NCI-H128 (cell line): Measurements from ENCODE around the gene FOXE3.

ENCODE experiments used
- DNase-seq: peaks from one replicate; lab custom pipeline; 2025; ENCODE audit not compliant: unreplicated experiment; lab: John Stamatoyannopoulos, UW

The FOXE3 gene

DNA sequence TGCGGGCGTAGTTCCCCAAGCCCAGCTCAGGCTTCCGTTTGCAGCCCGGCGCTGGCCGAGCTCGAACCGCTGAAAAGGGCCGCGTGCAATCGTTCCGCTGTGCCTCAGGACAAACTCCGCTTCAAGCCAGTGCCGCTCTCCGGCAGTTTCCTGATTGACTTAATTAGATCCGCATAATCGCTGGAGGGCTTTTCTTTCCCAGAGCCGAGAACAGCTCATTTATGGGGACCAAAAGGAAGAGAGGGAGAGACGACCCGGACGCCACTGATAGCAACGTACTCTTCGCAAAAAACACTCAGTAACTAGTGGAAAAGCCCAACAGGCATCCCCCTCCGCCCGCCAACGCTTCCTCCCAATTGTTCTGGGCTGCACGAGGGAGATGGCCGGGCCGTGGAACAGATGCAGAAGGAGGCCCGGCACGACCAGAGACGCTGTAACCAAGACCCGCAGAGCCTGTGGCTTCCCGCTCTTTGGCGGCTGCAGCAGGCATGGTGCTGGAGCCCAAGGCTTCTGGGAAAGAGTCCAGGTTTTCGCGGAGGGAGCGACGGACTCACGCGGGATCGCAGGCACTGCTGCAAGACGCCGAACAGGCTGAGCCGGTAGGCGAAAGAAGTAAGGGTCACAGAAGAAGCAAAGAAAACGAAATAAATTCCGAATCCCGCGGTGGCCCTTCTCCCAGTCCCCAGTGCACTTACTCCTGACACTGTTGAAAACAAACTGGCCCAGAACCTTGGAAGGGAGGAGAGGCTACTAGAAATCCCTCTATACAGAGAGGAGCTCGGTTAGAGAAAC, 18.2 kb downstream of the FOXE3 start:
- no peak for DNase-seq

DNA sequence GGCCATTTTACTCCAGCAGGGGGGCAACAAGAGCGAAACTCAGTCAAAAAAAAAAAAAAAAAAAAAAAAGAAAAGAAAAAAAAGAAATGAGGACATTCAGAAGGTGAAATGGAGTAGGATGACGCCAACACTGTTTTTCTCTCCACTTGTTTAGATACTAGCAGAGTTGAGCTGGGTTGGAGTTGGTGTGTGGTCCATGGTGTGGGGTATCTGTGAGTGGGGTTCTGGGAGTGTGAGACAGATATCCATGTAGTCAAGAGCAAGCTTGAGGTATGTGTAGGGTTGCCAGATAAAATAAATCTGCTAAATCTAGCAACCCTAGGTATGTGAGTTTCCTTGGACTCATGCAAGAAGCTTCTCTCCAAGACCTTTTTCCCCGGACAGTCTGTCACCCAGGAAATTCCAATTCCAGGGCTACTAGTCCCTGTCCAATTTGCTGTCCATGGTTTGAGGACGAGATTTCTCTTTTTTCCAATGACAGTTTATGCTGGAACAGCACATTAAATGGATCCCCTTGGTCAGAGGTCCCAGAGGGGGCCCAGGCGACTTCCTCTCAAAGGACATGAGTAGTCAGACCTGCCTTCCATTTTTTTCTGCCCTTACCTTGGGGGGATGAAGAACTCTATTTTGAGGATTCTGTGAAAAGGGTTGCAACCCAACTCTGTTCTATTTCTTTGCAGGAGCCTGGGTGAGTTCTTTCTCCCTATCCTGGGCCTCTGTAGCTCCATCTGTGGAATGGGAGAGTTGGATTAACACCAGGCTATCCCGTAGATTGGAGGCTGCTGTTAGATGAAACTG, 19.6 kb downstream of the FOXE3 start:
- no peak for DNase-seq

- peak; percentile 41 for DNase-seq
These were observed 20.4 kb downstream of the FOXE3 start for GRCh38 chr1:47436304-47436978.

DNA sequence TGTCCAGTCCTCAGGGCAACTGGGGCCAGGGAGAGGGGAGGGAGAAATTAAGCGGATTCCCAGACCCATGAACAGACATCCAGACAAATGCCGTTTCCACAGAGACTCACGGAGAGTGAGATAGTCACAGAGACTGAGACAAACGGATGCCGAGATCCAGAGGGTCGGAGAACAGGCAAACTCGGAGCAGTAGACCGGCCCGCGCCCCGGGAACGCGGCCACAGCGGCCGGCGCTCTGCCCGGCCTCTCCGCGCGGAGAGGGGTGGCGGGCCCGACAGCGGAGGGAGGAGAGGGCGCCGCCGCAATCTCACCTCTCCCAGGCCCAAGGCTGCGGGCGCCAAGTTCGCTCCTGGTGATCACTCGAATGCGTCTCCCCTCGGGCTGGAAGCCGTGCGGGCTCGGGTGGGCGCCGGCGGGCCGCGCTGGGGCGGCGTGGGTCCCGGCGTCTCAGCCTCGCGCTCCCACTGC, 20.9 kb downstream of the FOXE3 start:
- DNase-seq = no peak

DNA sequence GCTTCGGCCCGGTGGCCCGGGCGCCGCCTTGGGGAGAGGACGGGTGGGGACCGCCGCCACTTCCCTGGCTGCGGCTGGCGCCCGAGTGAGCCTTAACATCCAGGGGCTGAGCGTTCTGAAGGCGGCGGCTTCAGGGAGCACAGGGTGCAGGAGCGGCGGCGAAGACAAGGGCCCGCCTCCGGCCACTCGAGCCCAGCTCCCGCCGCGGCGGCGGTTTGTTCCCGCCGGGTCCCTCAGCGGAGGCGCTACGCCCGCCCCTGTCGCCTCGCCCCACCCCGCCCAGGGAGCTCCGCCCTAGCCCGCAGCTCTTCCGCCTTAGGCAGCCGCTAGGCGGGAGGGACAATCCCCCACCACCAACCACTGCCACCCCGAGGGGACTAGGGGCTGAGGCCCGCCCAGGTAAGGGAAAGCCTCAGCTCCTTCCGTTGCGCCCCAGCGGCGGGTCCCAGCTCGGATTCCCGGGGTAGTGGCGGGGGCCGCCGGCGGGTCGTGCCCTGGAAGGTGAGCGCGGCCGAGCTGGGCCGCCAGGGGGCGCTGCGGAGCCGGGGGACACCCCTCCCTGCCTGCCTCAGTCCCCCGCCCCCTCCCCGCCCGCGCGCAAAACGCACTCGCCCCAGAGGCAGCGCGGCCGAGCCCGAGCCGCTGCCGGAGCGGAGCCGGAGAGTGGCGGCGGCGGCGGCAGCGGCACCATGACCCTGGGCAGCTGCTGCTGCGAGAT, 21.5 kb downstream of the FOXE3 start, which contains the start of gene FOXD2:
FOXD2 (plus strand) TSS at position 598 of the 718 bp plus-strand sequence; CDS start at position 690, 92 bp downstream.
- DNase-seq = peak; percentile 96

DNA sequence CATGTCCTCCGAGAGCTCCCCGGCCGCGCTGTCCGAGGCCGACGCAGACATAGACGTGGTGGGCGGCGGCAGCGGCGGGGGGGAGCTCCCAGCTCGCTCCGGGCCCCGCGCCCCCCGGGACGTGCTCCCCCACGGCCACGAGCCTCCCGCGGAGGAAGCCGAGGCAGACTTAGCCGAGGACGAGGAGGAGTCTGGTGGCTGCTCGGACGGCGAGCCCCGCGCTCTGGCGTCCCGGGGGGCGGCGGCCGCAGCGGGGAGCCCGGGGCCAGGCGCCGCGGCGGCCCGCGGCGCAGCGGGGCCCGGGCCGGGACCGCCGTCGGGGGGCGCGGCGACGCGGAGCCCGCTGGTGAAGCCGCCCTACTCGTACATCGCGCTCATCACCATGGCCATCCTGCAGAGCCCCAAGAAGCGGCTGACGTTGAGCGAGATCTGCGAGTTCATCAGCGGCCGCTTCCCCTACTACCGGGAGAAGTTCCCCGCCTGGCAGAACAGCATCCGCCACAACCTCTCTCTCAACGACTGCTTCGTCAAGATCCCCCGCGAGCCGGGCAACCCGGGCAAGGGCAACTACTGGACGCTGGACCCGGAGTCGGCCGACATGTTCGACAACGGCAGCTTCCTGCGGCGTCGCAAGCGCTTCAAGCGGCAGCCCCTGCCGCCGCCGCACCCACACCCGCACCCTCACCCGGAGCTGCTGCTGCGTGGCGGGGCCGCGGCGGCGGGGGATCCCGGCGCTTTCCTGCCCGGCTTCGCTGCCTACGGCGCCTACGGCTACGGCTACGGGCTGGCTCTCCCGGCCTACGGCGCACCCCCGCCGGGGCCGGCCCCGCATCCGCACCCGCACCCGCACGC, 22.3 kb downstream of the FOXE3 start:
- no peak for DNase-seq

DNA sequence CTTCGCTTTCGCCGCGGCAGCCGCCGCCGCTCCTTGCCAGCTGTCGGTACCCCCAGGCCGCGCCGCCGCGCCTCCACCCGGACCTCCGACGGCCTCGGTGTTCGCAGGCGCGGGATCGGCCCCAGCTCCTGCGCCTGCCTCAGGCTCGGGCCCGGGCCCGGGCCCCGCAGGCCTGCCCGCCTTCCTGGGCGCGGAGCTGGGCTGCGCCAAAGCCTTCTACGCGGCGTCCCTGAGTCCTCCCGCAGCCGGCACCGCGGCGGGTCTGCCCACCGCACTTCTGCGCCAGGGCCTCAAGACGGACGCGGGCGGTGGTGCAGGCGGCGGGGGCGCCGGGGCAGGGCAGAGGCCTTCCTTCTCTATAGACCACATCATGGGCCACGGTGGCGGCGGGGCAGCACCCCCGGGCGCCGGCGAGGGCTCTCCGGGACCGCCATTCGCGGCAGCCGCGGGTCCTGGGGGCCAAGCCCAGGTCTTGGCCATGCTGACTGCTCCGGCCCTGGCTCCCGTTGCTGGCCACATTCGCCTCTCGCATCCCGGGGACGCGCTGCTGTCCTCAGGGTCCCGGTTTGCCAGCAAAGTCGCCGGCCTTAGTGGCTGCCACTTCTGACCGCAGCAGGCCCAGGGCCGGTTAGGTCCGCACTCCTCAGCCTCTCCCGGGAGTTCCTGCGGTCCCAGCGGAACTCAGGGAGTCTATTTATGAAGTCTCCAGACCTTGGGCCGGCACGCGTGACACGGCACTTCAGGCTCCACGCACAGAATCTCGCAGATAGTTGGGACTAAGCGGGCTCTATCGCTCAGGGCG, 23.1 kb downstream of the FOXE3 start:
- no peak for DNase-seq

- no peak for DNase-seq
These were observed 23.9 kb downstream of the FOXE3 start for GRCh38 chr1:47439819-47440598.

- no peak for DNase-seq
These were observed 24.6 kb downstream of the FOXE3 start for GRCh38 chr1:47440599-47441081.

GRCh38 chr1:47441450-47442106, 25.5 kb downstream of the FOXE3 start:
- no peak for DNase-seq

DNA sequence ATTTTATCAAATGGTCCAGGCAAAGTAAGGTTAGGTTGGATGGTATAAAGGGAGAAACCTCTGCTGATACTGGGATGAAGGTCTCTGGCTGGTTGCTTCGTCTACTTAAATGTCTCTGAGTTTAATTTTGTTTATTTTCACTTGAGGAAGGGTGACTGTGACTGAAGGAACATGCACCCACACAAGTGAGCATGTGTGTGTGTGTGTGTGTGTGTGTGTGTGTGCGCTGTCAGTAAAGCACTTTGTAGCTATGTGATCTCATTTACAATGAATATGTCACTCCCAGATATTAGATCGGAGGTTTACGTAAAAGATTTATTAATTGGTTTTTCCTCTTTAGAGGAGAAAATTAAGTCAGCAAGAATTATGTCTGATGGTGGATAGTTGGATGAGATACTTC, 26.1 kb downstream of the FOXE3 start:
- no peak for DNase-seq

DNA sequence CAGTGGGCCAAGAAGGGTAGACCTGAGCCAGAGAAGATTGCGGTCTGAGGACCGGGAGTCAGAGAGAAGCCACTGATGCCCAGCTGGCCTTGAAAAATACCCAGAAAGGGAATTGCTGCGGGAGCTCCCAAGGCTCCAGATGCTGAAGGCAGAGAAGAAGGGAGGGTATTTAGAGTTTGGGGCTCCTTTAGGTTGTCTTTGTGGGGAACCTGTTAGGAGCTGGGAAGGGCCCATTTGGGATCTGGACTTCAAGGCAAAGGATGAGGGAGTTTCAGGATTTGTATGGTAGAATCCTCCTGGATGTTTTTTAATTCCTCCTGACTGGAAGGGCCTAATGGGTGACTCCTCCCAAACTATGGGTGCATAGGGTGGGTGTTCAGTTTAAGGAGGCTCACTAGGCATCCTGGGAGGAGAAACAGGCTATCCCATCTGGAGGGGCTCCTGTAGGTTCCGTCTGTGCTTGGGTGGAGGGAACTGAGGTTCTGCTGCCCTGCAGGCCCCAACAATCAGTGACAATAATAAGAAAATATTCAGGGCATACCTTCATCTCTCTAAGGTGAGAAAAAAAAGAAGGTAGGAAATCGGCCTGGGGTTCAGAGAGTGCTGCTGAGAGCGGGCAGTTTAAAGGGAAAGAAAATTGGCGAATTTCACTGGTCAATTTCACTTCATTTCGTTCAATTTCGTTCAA, 26.9 kb downstream of the FOXE3 start:
- no peak for DNase-seq

GRCh38 chr1:47443530-47444296, 27.6 kb downstream of the FOXE3 start:
- no peak for DNase-seq

- DNase-seq = no peak
These were observed 28.1 kb downstream of the FOXE3 start for GRCh38 chr1:47444297-47444561.

DNA sequence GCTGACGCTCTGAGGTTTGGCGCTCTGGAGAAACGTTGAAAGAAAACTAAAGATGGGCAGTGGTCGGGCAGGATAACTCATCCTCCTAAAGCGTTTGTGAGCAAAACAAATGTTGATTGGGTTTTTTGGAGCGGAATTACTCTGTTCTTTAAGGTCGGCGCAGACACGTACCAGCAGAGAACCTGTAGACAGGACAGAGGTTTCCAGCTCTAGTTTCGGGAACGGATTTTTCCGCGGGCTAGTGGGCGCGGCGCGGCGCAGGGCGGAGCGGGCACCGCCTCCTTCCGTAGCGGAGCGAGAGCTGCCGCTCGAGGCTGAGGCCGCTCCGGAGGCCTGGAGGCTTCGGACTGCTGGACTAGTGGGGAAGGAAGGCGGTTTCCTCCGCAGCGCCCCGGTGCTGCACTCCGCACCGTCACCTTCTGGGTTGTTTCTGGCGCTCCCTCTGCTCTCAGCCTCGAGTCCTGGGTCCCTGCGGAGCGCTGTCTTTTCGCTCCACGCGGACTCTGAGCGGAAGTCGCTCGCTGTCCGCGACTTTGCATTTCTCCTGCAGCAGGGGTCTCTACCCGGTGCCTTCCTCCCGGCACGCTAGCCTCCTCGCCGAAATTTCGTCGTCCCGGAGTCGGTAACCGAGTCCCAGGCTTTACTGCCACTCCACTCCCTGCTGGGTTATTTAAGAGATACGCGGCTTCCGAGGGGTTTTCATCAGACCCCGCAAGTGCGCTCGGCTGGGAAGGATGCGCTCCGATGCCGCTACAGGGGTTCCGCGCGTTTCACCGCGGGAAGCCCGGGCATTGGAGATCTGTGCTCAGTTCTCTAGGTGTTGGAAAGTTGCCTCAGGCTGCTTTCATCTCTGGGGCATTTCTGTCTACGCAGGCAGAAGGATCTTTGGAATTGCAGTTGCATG, 28.7 kb downstream of the FOXE3 start:
- DNase-seq = no peak
